Gastrocnemius medialis (tissue), 4 donors: ENCODE results near the gene B3GNT4. TPM values are rescaled to one million over a fixed set of nuclear protein-coding genes. Genes with fewer than 3 reads are reported as not detected.
"Not testable (repeated sequence)": the region's sequence is repeated elsewhere in the genome, so short reads cannot be mapped to it uniquely, and the experiment has no call there.

Source experiments
- ATAC-seq, 2 donors: fragments of 150-250 bp; one replicate each; pipeline ENCODE4 v1.9.1; 2016
- DNase-seq, 2 donors: peaks; one replicate each; pipeline ENCODE4 v3.0.0-alpha.2; 2019
- H3K27ac ChIP-seq, 4 donors: fragments of 200-600 bp; sonication (generic); 1 replicate in 1 of 4; 2 replicates in 3 of 4; pipeline ENCODE4 v1.5.1; 2016 to 2018; ENCODE audit warnings: mild to moderate bottlenecking in 2 of 4, moderate library complexity in 1 of 4
- H3K27me3 ChIP-seq, 3 donors: fragments of 200-600 bp; sonication (generic) in 2 of 3; 1 replicate in 1 of 3; 2 replicates in 2 of 3; pipeline versions ENCODE4 v1.5.1 to v1.6.0; 2016 to 2019; ENCODE audit warnings: mild to moderate bottlenecking in 1 of 3, moderate library complexity in 1 of 3
- H3K36me3 ChIP-seq, 2 donors: fragments of 200-600 bp; sonication (generic) in 1 of 2; one replicate each; pipeline ENCODE4 v1.5.1; 2017 to 2018
- H3K4me1 ChIP-seq, 2 donors: fragments of 200-600 bp; sonication (generic) in 1 of 2; one replicate each; pipeline ENCODE4 v1.5.1; 2016 to 2017; ENCODE audit warnings: mild to moderate bottlenecking in 2 of 2
- H3K4me3 ChIP-seq, 4 donors: fragments of 200-600 bp; sonication (generic) in 3 of 4; 1 replicate in 1 of 4; 2 replicates in 3 of 4; pipeline ENCODE4 v1.5.1; 2016 to 2019; ENCODE audit warnings: mild to moderate bottlenecking in 2 of 4
- H3K9me3 ChIP-seq, 3 donors: fragments of 200-600 bp; sonication (generic) in 2 of 3; 1 replicate in 1 of 3; 2 replicates in 2 of 3; pipeline ENCODE4 v1.5.1; 2016 to 2019
- POLR2A ChIP-seq, 2 donors: fragments of 450-650 bp; IDR thresholded peaks; one replicate each; pipeline ENCODE4 v1.6.1; 2017; ENCODE audit warnings: antibody characterized with exemption in 2 of 2, mild to moderate bottlenecking in 2 of 2, moderate library complexity in 2 of 2
- in situ Hi-C, 4 donors: fragments of 200-750 bp; cut with MboI; loops; one replicate each; pipeline versions ENCODE4 v1.15.0 to v1.8.0; 2017; ENCODE audit warnings: low sequenced_read_pairs in 4 of 4
- intact Hi-C: fragments of 100-400 bp; cut with DNase I; formaldehyde crosslinking; loops from one replicate; pipeline ENCODE4 v1.15.1; 2023; ENCODE audit warnings: low total_unique reads
- total RNA-seq, 4 donors: library from RNA; depleted of rRNA; stranded (reverse); fragments of >200 nt; gene quantifications; one replicate each; pipeline versions ENCODE4 v1.1.0 to v1.2.3, GENCODE V29; 2016
- TF ChIP-seq, protein P1 (sequence below), 5 experiments: fragments of 450-650 bp in 3 of 5; fragments of 200-600 bp in 2 of 5; sonication (generic) in 2 of 5; IDR thresholded peaks in 4 of 5; conservative IDR thresholded peaks in 1 of 5; 1 replicate in 4 of 5; 2 replicates in 1 of 5; pipeline ENCODE4 v1.5.1; 2016 to 2019; ENCODE audit warnings: antibody characterized with exemption in 5 of 5, mild to moderate bottlenecking in 3 of 5, moderate library complexity in 3 of 5

Gene B3GNT4
- total RNA-seq, 4 donors from 2014 or later, result not detected

DNA sequence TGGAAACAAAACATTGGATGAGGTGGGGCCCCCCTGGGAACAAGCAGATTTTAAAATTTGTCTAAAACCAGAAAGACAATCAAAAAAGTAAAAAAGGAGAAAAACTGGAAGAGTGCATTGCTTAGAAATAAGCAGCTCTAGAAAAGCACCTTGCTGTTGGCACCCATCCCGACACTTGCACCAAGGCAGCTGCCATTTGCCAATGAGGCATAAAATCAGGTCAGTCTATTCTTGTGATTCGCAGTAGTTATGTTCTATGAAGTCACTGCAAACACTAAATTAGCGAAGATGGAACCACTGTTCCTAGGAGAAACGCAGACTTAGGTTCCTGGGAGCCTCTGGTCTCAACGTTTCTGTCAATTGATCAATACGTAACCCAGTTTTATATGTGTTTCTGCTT lies 46.5 kb downstream of the B3GNT4 start:
- H3K4me3 ChIP-seq, result no peak overlapping the region
- H3K9me3 ChIP-seq, result no peaks in the 10 kb centered on the region
- no peaks in the 10 kb centered on the region for H3K27me3 ChIP-seq
- no peak overlapping the region for H3K27ac ChIP-seq
- intact Hi-C loops, result no loop called here
- H3K4me1 ChIP-seq, result peaks cover 0 to 6% of the 10 kb centered on the region in 2 donors
- TF ChIP-seq, protein P1, sequence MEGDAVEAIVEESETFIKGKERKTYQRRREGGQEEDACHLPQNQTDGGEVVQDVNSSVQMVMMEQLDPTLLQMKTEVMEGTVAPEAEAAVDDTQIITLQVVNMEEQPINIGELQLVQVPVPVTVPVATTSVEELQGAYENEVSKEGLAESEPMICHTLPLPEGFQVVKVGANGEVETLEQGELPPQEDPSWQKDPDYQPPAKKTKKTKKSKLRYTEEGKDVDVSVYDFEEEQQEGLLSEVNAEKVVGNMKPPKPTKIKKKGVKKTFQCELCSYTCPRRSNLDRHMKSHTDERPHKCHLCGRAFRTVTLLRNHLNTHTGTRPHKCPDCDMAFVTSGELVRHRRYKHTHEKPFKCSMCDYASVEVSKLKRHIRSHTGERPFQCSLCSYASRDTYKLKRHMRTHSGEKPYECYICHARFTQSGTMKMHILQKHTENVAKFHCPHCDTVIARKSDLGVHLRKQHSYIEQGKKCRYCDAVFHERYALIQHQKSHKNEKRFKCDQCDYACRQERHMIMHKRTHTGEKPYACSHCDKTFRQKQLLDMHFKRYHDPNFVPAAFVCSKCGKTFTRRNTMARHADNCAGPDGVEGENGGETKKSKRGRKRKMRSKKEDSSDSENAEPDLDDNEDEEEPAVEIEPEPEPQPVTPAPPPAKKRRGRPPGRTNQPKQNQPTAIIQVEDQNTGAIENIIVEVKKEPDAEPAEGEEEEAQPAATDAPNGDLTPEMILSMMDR (IDR thresholded peaks at IDR 0.05 in 4 of 5, conservative IDR thresholded peaks at IDR 0.05 in 1 of 5), result no peak
- no peak for TF ChIP-seq POLR2A (IDR thresholded peaks at IDR 0.05)
- H3K36me3 ChIP-seq, result peaks cover 0 to 14% of the 10 kb centered on the region in 2 donors
- in situ Hi-C loops, result no loop called here
- no peak for ATAC-seq
- no peak for DNase-seq

DNA sequence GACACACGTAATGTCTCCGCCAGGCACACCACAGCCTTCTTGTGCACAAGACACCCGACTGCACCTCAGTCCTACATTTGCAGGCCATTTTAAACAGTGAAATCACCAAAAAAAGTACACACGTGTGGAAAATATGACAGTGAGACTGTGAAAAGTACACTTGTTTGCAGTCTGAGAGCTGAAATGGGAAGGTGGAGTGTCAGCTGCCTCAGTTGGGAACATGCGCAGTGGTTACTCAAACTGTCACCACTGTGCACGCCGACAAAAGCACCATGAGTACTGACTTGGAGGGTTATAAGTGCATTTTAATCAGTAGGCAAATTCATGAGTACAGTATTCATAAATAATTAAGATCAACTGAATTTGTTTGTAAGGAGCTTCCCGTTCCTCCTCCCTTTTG lies 47.0 kb downstream of the B3GNT4 start:
- in situ Hi-C loops, result no loop called here
- H3K4me1 ChIP-seq, result peaks cover 0 to 6% of the 10 kb centered on the region in 2 donors
- ATAC-seq (no peak), DNase-seq (no peak)
- intact Hi-C loops, result no loop called here
- no peaks in the 10 kb centered on the region for H3K27me3 ChIP-seq
- no peaks in the 10 kb centered on the region for H3K9me3 ChIP-seq
- peaks cover 0 to 14% of the 10 kb centered on the region in 2 donors for H3K36me3 ChIP-seq
- TF ChIP-seq, protein P1 (IDR thresholded peaks at IDR 0.05 in 4 of 5, conservative IDR thresholded peaks at IDR 0.05 in 1 of 5), result no peak
- TF ChIP-seq POLR2A (IDR thresholded peaks at IDR 0.05), result no peak
- no peak overlapping the region for H3K4me3 ChIP-seq
- H3K27ac ChIP-seq, result no peak overlapping the region

DNA sequence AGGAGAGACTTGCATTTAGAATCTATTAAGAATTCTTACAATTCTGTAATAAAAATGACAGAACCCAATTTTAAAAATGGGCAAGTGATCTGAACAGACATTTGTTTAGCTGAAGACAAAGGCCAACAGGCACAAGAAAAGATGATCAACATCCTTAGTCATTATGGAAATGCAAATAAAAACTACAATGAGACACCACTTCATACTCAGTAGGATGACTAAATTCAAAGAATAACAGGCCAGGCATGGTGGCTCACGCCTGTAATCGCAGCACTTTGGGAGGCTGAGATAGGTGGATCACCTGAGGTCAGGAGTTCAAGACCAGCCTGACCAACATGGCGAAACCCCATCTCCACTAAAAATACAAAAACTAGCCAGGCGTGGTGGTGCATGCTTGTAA lies 55.0 kb downstream of the B3GNT4 start:
- H3K4me1 ChIP-seq, intact Hi-C loops, H3K27me3 ChIP-seq, H3K27ac ChIP-seq, H3K4me3 ChIP-seq, DNase-seq, in situ Hi-C loops, ATAC-seq, H3K9me3 ChIP-seq: not testable (repeated sequence)
- H3K36me3 ChIP-seq, result peaks cover 0 to 76% of the 10 kb centered on the region in 2 donors

Other genes with a start within 250 kb of the B3GNT4 start
- 10 to 100 TPM in 3 of 4 donors, 1 to 10 TPM in 1; 9.8 to 23.5 (median 13.7) TPM for gene BCL7A, start 181.8 kb upstream of the B3GNT4 start, total RNA-seq
- gene MLXIP, start 125.0 kb upstream of the B3GNT4 start, total RNA-seq, result 10 to 100 TPM; 36.6 to 89.4 (median 79.7) TPM
- not detected for gene IL31, start 29.5 kb upstream of the B3GNT4 start, total RNA-seq
- not detected for gene LRRC43, start 20.6 kb upstream of the B3GNT4 start, total RNA-seq
- 10 to 100 TPM; 32.8 to 63.8 (median 44.5) TPM for gene DIABLO, start 22.3 kb downstream of the B3GNT4 start, total RNA-seq
- 10 to 100 TPM; 16.1 to 27.1 (median 20.5) TPM for gene VPS33A, start 62.8 kb downstream of the B3GNT4 start, total RNA-seq
- gene CLIP1, start 219.0 kb downstream of the B3GNT4 start, total RNA-seq, result 100 to 1,000 TPM; 371 to 626 (median 552) TPM